MM.1S (cell line): Measurements from ENCODE around the gene ARPC1A.
A peak's percentile ranks its signal among the peaks of the same experiment; 100 is the strongest.

ENCODE experiments used
- DNase-seq: peaks from one replicate; pipeline ENCODE4 v3.0.0-alpha.2; 2015
- H2AFZ ChIP-seq: fragments of 300-600 bp; sonication (generic); 2 replicates; pipeline ENCODE4 v1.6.0; 2016; ENCODE audit warnings: antibody characterized with exemption, low read length
- H3F3A ChIP-seq: fragments of 300-600 bp; sonication (generic); 2 replicates; pipeline ENCODE4 v1.6.1; 2016; ENCODE audit warnings: mild to moderate bottlenecking, antibody characterized with exemption, low read length, moderate library complexity, mixed read lengths; ENCODE audit not compliant: insufficient read depth
- H3K27ac ChIP-seq: fragments of 300-600 bp; sonication (generic); 2 replicates; pipeline ENCODE4 v1.5.1; 2016; ENCODE audit warnings: mild to moderate bottlenecking, low read length
- H3K27me3 ChIP-seq: fragments of 300-600 bp; sonication (generic); replicated peaks from 2 replicates; pipeline ENCODE4 v1.6.0; 2016; ENCODE audit warnings: low read length; ENCODE audit not compliant: insufficient read depth
- H3K36me3 ChIP-seq: fragments of 300-600 bp; sonication (generic); replicated peaks from 2 replicates; pipeline ENCODE4 v1.6.1; 2016; ENCODE audit warnings: mild to moderate bottlenecking, low read length, mixed read lengths; ENCODE audit not compliant: insufficient read depth
- H3K4me1 ChIP-seq: fragments of 300-600 bp; sonication (generic); 2 replicates; pipeline ENCODE4 v1.6.1; 2016; ENCODE audit warnings: low read length, mixed read lengths
- H3K4me2 ChIP-seq: fragments of 300-600 bp; sonication (generic); 2 replicates; pipeline ENCODE4 v1.6.0; 2016; ENCODE audit warnings: low read depth, low read length
- H3K4me3 ChIP-seq: fragments of 300-600 bp; sonication (generic); 2 replicates; pipeline ENCODE4 v1.5.1; 2016; ENCODE audit warnings: low read length, mixed read lengths
- H3K79me2 ChIP-seq: fragments of 300-600 bp; sonication (generic); 2 replicates; pipeline ENCODE4 v1.6.1; 2016; ENCODE audit warnings: mixed run types, low read length, mixed read lengths
- H3K9ac ChIP-seq: fragments of 300-600 bp; sonication (generic); 2 replicates; pipeline ENCODE4 v1.6.1; 2016; ENCODE audit warnings: low read length, mixed read lengths
- H3K9me2 ChIP-seq: fragments of 300-600 bp; sonication (generic); replicated peaks from 2 replicates; pipeline ENCODE4 v1.6.1; 2016; ENCODE audit warnings: mild to moderate bottlenecking, low read length, mixed read lengths; ENCODE audit not compliant: insufficient read depth
- H3K9me3 ChIP-seq: fragments of 300-600 bp; sonication (generic); replicated peaks from 2 replicates; pipeline ENCODE4 v1.6.1; 2016; ENCODE audit warnings: mild to moderate bottlenecking, low read length, mixed read lengths; ENCODE audit not compliant: insufficient read depth
- H4K20me1 ChIP-seq: fragments of 300-600 bp; sonication (generic); 2 replicates; pipeline ENCODE4 v1.6.1; 2016; ENCODE audit warnings: mild to moderate bottlenecking, low read length, moderate library complexity, mixed read lengths; ENCODE audit not compliant: insufficient read depth
- EZH2 ChIP-seq: fragments of 300-600 bp; sonication (generic); optimal IDR thresholded peaks from 2 replicates; pipeline ENCODE3; 2017; ENCODE audit warnings: low read depth, mild to moderate bottlenecking, antibody characterized with exemption, low read length, mixed read lengths
- EZH2phosphoT487 ChIP-seq: fragments of 300-600 bp; sonication (generic); IDR thresholded peaks from 2 replicates; pipeline ENCODE4 v1.6.1; 2018; ENCODE audit warnings: antibody characterized with exemption, low read length
- TF ChIP-seq, protein P1 (sequence below): fragments of 300-600 bp; sonication (generic); IDR thresholded peaks from 2 replicates; pipeline ENCODE4 v1.5.1; 2016; ENCODE audit warnings: antibody characterized with exemption, low read length, mixed read lengths

Gene ARPC1A

DNA sequence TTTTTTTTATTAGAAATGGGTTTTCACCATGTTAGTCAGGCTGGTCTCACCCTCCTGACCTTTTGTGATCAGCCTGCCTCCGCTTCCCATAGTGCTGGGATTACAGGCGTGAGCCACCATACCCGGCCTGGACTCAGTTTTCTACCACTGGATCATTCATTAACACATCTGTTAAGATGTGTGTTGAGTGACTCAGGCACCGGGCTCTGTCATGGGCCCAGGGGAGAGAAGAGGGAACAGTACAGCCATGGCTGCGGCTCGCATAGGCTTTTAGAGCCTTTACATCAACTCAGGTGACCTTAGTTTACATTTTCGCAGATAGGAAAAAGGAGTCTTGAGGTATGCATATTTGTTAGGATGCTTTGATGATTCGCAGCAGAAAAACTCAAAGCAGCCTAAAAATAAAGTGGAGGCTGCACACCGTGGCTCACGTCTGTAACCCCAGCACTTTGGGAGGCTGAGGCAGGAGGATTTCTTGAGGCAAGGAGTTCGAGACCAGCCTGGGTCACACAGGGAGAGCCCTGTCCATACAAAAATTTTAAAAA is 45.8 kb downstream of the ARPC1A start:
- Histone ChIP-seq H3K9ac (no peak overlapping the region), H3K4me2 (no peak overlapping the region), H3K27me3 (no peaks in the 10 kb centered on the region), H3K9me2 (no peaks in the 10 kb centered on the region), H4K20me1 (no peaks in the 10 kb centered on the region), H3K4me3 (no peak overlapping the region), H3K9me3 (no peaks in the 10 kb centered on the region), H3K27ac (no peak overlapping the region), H3K79me2 (peaks cover 20% of the 10 kb centered on the region), H3K36me3 (no peaks in the 10 kb centered on the region), H2AFZ (no peak overlapping the region), H3F3A (no peaks in the 10 kb centered on the region), H3K4me1 (no peaks in the 10 kb centered on the region)
- no peak for DNase-seq
- TF ChIP-seq EZH2phosphoT487 = no peak
- TF ChIP-seq EZH2 = no peak
- TF ChIP-seq, protein P1, sequence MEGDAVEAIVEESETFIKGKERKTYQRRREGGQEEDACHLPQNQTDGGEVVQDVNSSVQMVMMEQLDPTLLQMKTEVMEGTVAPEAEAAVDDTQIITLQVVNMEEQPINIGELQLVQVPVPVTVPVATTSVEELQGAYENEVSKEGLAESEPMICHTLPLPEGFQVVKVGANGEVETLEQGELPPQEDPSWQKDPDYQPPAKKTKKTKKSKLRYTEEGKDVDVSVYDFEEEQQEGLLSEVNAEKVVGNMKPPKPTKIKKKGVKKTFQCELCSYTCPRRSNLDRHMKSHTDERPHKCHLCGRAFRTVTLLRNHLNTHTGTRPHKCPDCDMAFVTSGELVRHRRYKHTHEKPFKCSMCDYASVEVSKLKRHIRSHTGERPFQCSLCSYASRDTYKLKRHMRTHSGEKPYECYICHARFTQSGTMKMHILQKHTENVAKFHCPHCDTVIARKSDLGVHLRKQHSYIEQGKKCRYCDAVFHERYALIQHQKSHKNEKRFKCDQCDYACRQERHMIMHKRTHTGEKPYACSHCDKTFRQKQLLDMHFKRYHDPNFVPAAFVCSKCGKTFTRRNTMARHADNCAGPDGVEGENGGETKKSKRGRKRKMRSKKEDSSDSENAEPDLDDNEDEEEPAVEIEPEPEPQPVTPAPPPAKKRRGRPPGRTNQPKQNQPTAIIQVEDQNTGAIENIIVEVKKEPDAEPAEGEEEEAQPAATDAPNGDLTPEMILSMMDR = no peak

DNA sequence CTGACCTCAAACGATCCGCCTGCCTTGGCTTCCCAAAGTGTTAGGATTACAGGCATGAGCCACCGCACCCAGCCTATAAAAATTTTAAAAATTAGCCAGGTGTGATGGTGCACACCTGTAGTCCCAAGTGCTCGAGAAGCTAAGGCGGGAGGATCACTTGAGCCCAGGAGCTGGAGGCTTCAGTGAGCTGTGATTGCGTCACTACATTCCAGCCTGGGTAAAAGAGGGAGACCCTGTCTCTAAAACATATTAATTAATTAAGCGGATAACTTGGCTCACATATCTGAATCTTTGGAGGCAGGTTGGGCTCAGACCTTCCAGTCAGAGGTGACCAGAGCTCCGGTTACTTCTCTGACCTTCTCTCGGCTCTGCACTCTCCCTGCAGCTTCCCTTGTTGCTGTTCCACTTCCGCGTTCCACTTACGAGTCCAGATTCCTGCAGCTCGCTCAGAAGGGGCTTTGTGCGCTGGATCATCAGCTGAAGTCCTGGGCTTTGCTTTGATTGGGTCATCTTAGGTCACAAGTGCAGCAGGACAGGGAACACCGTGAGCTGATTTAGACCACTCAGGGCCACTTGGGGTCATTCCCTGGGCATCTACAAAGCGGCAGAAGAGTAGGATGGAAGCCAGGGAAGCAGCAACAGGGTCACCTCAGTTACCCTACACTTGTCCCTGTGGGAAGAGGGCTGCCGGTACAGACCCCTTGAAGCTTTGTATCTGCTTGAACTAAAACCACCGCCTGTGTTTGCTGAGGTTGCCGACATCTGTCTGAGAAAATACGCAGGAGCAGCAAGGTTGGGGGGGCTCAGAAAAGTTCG is 46.8 kb downstream of the ARPC1A start:
- Histone ChIP-seq H3K36me3 (no peaks in the 10 kb centered on the region), H3K9me3 (no peaks in the 10 kb centered on the region), H2AFZ (no peak overlapping the region), H4K20me1 (no peaks in the 10 kb centered on the region), H3K27me3 (no peaks in the 10 kb centered on the region), H3F3A (peaks cover 4% of the 10 kb centered on the region; the same call in 1 of the 2 replicates), H3K4me3 (no peak overlapping the region), H3K9me2 (no peaks in the 10 kb centered on the region), H3K79me2 (peaks cover 30% of the 10 kb centered on the region), H3K27ac (no peak overlapping the region), H3K4me2 (no peak overlapping the region), H3K9ac (no peak overlapping the region), H3K4me1 (no peaks in the 10 kb centered on the region)
- TF ChIP-seq EZH2phosphoT487 (no peak), EZH2 (no peak)
- TF ChIP-seq, protein P1 = no peak
- DNase-seq = no peak

- Histone ChIP-seq H3K9me3 (no peaks in the 10 kb centered on the region), H4K20me1 (no peaks in the 10 kb centered on the region), H3K36me3 (no peaks in the 10 kb centered on the region; the same call in 1 of the 2 replicates), H3K9ac (peak overlapping the region; percentile 68; the same call in 1 of the 2 replicates), H3K27me3 (no peaks in the 10 kb centered on the region), H3K9me2 (no peaks in the 10 kb centered on the region), H3K4me1 (no peaks in the 10 kb centered on the region; the same call in 1 of the 2 replicates), H3K4me2 (peak overlapping the region; percentile 89), H3K4me3 (peak overlapping the region; percentile 93), H3K27ac (no peak overlapping the region), H2AFZ (peak overlapping the region; percentile 99; the same call in 1 of the 2 replicates), H3F3A (peaks cover 12% of the 10 kb centered on the region), H3K79me2 (peaks cover 37% of the 10 kb centered on the region)
- TF ChIP-seq EZH2phosphoT487 (no peak), EZH2 (no peak)
- TF ChIP-seq, protein P1 = no peak
- DNase-seq = no peak
Observed at GRCh38 chr7:99373091-99374066, 47.7 kb downstream of the ARPC1A start.
